SHP77 (cell line): ENCODE results near the gene FGFRL1.

Source experiments
- DNase-seq, 2 experiments: peaks; one replicate each; lab custom pipeline; 2025; lab: John Stamatoyannopoulos, UW

Gene FGFRL1

DNA sequence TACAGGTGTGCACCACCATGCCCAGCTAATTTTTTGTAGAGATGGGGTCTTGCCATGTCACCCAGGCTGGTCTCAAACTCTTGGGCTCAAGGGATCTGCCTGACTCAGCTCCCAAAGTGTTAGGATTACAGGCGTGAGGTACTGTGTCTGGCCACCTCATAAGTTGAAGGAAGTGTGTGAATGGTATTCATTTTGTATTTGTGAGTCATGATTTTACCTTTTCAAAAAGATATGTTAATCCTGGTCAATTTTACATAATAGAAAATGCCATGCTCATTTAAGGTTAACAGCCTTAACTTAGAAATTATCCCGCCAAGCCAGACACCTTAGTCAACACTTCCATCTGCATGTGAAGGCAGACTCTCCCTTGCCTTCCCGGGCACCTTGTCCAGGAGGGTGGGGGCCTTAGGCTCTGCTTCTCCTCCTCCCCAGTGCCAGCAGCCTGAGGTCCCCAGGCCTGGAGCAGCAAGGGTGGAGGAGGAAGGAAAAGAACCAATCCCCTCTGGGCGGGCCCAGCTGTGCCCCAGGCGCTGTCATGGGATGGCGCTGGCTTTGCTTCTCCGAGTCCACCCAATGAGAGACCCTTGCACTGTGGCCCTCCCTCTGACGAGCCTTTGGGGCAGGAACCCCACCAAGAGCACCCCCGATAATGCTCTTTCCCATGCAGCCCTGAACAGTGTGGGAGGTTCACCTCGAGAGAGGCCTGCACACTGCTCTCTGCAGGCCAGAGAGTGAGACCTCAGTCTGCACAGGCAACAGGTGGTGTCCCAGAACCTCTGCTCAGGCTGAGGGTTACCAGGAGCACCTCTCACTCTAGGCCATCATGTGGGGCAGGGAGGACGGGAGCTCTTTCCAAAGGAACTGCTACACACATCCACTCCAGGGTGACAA is 64.6 kb downstream of the FGFRL1 start:
- DNase-seq, result no peak
